ENCODE results near the gene FRYL.
"Not testable (repeated sequence)": the region's sequence is repeated elsewhere in the genome, so short reads cannot be mapped to it uniquely, and the experiment has no call there.

The FRYL gene

DNA sequence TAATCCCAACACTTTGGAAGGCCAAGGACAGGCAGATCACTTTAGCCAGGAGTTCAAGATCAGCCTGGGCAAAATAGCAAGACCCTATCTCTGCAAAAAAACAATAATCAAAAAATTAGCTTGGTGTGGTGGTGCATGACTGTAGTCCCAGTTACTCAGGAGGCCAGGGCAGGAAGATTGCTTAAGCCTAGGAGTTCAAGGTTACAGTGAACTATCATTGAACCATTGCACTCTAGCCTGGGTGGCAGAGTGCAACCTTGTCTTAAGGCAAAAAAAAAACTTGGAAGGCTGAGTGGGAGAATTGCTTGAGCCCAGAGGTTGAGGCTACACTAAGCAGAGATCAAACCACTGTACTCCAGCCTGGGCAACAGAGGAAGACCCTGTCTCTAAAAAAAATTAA, 5.2 kb upstream of the FRYL start:
- no peak for DNase-seq

DNA sequence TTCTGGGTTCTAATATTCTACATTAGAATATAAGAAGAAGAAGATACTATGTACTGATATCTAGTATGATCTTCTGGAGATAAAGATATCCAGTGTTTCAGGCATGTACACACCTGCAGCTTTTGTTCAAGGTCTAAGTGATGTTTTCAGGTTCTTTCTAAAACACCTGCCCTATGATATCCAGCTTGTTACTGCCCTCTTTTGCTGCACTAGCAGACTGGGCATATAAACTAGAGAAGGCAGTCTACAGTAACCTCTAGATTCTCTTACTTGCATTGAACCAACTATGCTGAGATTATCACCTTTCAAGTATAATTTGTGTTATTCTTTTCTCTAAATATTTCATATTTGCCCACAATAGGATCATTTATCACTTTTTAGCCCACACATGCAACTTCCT, 1.9 kb upstream of the FRYL start:
- DNase-seq: no peak

DNA sequence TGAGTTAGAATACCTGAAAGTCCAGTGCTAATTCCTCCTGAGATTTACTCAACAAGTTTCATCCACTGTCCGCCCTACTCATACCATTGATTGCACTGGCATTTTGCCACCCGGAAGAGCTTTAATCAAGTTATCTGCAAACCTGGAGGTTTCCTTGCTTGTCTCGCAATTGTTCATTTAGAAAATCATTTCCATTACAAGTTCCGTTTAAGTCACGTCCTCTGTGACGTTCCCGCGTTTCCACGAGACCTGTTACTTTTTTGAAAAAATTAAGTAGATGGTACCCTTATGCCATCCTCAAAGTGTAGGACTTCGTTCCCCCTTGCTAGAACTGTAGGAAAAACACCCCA, 761 bp upstream of the FRYL start:
- no peak for DNase-seq

DNA sequence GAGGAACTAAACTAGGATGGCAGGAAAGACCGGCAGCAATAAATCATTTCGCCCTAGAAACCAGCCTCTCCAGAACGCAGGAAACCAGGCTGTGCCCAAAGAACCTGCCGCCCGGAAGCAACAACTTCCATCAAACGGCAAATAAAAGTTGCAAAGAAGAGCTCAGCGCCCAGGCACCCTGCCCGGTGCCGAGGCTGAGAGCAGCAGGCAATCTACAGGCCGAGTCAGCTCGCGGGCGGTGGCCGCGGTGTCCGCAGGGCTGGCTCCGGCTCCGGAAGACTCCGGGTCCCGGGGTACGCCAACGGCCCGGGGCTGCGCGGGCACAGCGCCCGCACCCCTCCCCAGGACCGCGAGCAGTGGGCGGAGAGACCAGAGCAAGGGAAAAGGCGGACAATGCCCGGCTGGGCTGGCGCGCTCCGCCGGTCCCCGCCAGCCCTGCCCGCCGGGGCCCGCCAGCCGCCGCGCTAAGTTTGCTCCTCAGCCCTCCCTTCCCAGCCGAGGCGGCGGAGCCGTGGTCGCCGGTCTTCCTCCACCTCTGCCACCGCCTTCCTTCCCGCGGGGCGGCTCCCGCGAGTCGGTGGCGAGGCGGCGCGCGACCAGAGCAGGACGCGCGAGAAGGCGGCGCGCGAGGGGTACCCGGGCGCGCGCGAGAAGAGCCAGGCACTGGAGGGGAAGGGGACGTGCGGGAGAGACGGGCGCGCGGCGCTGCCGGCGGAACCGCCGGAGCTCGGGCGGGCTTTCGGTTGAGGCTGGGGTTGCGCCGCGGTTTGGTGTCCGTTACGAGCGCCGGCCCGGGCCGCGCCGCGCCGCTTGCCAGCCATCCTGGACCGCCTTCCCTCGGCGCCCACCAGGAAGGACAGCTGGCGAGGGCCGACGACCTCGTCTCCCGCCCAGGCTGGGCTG, 733 bp downstream of the FRYL start:
- DNase-seq: peak in 1 of 2 experiments; percentile 5

DNA sequence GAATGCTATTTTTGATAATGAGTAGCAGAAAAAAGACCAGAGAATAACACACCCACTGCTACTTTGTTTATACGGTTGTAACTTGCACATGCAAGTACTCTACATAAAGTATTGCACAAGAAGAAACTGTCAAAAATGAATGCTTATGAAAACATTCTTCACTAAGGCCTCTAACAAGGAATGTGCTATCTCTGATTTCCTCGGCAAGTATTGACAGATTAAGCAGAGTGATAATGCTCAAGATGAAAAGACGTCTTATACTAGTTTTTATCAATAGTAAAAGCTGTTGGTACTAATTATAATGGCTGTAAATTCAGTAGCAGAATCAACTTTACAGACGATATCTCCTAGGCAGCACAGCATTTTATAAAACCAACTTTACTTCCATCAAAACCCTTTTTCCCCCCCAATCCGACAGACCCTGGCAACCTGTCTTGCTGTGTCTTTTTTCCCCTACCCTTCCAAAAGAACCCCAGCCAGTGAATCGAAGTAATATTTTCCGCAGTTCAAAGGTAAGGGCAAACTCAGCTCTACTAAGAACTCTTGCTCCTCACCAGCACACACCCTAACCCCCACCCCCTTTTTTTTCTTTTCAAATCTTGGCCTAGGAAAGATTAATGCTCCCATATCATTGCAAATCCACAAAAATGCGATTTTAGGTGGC, 1.5 kb downstream of the FRYL start:
- DNase-seq: no peak

DNA sequence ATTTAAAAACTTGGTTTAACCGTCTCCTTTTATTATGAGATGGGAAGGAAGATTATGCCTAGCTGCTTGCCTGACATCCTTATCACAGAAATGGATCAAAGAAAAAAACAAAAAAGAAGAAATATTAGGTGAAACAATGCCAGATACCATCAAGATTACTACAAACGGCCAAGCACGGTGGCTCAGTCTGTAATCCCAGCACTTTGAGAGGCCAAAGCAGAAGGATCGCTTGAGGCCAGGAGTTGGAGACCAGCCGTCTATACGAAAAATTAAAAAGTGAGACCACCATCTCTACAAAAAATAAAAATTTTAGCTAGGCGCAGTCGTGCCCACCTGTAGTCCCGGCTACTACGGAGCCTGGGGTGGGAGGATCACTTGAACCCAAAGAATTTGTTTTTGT, 2.3 kb downstream of the FRYL start:
- DNase-seq: no peak

DNA sequence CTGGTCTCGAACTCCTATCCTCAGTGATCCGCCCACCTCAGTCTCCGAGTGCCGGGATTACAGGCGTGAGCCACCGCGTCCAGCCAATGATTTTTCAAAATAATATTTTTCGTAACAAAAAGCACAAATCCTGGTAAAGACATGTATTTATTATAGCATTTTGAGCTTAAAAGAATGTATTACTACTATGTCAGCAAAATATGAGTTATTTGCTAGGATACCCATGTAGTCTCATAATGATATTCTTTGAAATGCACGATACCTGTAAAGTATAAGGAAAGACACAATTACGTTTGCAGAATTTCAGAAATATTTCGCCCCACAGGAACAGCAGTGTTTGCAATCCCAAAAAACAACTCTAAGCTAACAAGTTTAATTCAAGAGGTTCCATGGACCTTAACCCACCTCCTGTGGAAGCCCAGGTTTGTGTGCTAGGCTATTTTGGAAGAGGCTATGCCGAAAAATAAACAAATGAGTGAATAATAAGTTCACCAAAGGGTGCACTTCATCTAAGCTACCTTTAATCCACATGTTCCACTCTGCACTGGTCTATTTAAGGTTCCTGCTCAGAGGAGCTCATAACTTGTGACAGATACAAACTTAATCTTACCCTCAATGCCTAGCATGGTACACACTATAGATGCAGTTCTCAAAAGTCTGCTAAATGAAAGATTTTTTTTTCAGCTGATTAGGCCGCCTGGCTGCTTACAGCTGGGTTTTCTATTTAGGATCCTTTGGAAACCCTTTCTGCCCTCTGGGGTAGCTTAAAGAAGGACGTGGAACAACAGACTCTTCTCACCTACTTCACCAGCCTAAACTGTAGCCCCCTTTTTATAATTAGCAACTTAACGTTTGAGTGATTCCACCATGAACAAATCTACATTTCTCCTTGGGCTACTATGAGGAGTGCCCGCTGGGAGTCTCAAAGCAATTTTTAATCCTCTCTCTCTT, 5.0 kb downstream of the FRYL start:
- no peak for DNase-seq

DNA sequence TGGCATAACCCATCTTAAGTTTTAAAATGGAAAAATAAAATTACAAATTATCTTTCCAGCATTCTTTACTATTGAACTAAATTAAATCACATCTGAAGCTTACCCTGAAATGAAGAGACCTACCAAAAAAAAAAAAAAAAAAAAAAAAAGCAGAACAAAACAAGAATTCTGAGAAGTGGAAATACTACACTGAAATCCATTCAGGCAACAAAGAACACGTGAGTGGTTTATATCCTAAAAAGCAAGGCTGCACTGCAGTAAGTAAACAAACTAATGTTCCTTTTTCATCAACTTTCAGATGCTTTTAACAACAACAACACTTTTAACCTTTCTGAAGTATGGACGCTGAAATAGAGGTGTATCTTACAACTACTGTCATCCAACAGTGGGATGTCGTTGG, 7.5 kb downstream of the FRYL start:
- DNase-seq: no peak

DNA sequence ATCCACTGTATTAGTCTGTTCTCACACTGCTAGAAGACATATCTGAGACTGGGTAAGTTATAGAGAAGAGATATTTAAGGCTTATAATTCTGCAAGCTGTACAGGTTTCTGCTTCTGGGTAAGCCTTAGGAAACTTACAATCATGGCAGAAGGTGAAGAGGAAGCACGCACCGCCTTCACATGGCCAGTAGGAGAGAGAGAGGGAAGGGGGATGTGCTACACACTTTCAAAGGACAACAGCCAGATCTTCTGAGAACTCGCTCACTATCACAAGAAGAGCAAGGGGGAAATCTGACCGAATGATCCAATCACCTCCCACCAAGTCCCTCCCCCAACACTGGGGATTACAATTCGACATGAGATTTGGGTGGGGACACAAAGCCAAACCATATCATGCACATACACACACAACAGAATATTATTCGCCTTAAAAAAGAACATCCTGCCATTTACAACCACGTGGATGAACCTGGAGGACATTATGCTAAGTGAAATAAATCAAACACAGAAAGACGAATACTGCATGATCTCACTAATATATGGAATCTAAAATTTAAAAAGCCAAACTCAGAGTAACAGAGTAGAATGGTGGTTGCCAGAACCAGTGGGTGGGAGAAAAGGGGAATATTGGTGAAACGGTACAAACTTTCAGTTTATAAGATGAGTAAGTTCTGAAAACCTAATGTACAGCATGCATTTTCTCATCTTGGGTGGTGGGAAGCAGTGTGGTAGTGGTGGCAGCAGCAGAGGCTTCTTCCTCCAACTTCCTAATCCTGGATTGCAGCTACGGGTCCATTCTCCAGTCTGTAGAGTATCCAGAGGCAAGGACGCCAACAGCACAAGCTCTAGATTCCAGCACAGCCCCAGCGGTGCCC, 12.8 kb downstream of the FRYL start:
- no peak for DNase-seq

DNA sequence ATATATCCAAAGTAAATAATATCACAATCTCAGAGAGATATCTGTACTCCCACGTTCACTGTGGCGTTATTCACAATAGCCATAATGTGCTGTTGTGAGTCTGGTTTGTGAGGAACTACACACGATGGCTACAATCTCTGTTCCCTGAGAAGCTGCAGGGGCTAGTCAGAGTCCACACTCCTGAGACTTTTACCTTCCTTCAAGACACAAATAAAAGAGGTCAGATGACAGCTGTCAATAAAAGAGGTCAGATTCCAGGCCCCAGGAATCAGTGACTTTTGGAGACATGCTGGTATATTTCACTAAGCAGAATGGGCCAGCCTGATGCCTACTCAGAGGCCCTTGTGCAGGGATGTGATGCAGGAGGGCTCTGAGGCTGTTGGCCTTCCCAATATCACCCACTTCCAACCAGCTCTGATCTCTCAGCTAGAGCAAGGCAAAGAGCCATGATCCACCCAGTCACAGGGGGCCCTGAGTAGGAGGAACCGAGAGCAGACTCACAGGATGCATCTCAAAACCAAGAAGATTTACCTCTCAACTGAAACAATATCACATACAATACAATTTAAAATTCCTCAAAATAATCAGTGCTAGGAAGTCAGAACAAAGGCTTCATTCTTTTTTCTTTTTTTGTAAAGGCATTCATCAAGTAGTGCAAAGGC, 13.8 kb downstream of the FRYL start:
- no peak for DNase-seq

DNA sequence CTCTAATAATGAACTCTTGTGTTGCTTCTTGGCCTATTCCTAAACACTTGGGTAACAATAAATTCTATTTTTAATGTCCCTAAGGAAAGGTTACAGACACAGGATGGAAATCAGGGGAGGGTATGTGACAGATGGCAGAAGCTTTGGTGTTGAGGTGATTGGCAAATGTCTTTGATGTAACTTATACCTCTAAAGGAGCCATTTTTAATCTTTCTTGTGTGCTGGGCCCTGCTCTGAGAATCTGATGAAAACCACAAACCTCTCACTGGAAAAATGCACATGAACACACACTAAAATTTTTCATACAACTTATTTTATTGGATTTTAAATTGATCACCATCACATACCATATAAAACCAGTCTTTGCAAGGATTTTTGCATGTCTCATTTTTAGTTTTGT, 17.7 kb downstream of the FRYL start:
- DNase-seq: no peak

DNA sequence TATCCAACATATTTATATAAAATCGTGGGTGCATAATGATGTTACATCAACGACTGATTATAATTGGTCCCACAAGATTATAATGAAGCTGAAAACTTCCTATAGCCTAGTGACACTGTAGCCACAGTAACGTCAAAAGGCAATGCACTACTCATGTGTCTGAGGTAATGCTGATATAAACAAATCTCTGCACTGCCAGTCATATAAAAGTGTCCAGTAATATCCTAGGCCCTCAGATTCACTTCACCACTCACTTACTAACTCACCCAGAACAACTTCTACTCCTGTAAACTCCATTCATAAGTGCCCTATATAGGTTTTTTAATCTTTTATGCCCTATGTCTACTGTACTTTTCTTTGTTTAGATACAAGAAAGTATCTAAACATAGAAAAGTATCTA, 18.8 kb downstream of the FRYL start:
- DNase-seq: no peak

DNA sequence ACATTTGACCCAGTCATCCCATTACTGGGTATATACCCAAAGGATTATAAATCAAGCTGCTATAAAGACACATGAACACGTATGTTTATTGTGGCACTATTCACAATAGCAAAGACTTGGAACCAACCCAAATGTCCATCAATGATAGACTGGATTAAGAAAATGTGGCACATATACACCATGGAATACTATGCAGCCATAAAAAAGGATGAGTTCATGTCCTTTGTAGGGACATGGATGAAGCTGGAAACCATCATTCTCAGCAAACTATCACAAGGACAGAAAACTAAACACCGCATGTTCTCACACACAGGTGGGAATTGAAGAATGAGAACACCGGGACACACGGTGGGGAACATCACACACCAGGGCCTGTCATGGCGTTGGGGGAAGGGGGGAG, 21.4 kb downstream of the FRYL start:
- DNase-seq: not testable (repeated sequence)

DNA sequence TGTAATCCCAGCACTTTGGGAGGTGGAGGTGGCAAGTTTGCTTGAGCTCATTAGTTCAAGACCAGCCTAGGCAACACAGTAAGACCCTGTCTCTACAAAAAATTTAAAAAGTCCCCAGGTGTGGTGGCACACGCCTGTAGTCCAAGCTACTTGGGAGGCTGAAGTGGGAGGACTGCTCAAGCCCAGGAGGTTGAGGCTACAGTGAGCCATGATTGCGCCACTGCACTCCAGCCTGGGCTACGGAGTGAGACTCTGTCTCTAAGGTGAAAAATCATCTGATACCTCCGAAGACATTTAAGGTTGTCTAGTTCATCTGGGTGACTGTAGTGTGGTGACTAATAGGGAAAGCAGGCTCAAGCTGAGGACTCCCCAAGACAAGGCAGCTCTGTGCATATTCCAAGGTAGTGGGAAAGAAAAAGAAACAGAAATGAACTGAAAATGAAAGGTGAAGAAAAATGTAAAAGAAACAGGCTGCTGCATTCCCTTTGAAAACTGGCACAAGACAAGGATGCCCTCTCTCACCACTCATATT, 23.3 kb downstream of the FRYL start:
- no peak for DNase-seq

DNA sequence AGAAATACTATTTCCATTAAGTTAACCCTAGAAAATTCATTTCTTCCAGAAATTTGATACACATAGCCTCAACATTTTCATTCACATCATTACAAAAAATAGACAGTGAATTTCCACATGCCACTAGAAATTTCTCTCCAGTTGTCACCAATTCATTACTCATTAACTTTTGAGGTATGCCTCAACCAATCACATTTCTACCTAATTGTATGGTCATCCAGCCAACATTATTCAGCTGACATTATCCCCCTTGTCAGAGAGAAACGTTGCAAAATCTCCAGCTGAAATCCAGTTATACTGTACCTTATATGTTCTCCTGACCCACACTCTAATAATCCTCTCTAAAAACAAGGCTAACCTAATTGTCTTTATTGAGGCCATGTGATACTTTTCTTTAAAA, 24.8 kb downstream of the FRYL start:
- DNase-seq: no peak

DNA sequence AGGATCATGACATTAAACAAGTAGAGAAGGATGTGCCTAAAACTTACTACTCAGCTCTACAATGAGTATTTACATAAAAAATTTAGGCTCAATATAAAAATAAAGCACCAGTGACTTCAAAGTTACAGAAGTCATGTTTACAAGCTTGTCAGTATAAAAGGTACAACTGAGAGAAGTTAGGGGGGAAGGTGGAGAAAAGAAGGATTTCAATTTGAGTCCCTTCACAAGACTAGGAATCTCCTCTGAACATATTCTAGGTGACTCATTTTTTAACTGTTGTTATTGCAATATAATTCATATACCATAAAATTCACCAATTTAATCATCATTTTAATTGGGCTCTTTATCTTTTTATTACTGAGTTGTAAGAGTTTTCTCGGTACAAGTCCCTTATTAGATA, 26.9 kb downstream of the FRYL start:
- no peak for DNase-seq

DNA sequence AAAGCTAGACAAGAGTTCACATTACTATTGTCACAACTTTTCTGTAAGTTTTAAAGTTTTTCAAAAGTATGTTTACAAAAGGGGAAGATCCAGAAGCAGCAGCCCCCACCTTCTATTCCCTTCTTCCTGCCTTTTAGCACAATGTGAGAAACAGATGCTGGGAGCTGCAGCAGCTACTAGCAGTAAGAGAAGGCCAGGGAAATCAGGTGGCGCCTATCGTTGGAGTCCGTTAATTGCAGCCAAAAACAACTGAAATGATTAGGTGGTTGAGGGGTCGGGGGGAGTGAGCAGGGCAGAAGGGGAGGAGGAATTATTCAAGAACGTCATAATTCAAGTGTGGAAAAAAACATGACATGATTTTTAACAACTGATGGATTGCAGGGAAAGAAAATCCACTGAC, 27.4 kb downstream of the FRYL start:
- no peak for DNase-seq

DNA sequence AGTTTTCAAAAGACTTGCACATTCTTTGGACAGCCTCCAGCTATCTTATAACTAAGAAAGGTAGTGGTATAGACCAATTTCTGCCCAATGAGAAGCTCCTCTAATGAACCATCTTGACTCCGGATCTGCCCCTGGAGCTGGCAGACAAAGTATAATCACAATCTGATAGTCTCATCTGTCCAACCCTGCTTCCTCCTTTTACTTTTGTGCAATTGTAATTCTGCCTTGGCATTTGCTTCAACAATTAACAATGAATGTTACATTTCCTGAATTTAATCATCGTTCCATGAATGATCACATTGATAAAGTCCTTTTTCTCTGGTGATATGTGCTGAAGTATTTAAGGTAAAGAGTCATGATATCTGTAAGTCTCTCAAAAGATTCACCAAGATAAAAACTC, 27.8 kb downstream of the FRYL start:
- DNase-seq: no peak

DNA sequence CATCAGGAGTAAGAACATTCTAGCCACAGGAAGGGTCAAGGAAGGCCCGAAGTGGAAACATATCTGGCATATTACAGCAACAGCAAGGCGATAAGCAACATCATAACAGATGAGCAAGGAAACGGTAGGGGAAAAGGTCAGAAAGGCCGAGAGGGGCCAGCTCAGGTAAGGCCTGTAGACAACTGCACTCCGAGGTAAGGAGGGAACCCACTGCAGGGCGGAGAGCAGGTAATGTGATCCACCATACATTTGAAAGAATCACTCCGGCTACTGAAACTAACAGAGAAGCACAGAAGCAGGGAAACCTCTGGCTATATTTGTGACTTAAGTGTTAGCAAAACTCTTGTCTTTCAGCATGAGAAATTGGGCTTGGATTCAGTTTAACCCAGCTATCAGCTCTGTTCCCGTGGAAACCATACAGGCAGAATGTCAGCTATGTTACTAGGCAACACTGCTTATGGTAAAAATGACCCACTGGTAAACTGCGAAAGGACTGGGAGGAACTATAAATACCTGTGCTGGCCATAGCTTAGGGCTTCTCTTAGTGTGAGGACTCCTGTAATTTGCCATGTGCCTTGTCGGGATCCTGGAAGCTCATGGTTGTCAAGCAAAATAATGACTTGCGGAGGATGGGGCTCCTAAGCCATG, 31.0 kb downstream of the FRYL start:
- no peak for DNase-seq

DNA sequence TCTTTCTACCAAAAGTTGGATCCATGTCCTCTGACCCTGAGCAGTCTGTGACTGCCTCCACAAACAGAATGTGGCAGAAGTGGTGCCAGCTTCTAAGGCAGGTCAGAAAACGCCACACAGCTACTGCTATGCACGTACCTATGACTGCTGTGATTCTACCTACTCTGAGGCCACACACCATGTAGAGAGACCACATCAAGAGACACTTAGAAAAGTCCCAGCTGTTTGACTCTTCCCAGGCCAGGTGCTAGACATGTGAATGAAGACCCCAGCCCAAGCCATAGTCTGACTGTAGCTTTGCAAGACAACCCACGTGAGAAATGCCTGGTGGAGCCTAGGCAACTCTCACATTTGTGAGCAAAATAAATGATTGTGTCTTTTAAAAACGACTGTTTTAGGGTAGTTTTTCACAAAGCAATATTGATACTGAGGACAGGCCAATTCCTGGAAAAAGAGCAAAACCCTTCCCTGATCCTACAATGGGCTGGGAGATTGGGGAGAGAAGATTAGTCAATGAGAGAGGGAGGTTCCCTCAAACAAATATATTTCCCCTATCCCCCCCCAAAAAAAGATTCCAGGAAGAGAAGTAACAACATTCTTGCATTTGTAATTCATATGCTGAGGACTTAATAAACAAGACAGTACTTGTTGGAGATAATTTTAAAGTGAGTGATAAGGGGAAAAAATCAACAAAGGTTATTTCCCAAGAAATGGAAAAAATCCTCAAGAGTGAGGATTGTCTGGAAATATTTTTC, 33.3 kb downstream of the FRYL start:
- DNase-seq: no peak
